HuH-7 (cell line): ENCODE results near the gene CCDC178.
"Not testable (repeated sequence)": the region's sequence is repeated elsewhere in the genome, so short reads cannot be mapped to it uniquely, and the experiment has no call there.

Source experiments
- DNase-seq: peaks from one replicate; pipeline ENCODE4 v3.0.0; 2011; ENCODE audit warnings: low spot score

The CCDC178 gene

GRCh38 chr18:33356735-33357134 is 83.8 kb downstream of the CCDC178 start:
- no peak for DNase-seq

DNA sequence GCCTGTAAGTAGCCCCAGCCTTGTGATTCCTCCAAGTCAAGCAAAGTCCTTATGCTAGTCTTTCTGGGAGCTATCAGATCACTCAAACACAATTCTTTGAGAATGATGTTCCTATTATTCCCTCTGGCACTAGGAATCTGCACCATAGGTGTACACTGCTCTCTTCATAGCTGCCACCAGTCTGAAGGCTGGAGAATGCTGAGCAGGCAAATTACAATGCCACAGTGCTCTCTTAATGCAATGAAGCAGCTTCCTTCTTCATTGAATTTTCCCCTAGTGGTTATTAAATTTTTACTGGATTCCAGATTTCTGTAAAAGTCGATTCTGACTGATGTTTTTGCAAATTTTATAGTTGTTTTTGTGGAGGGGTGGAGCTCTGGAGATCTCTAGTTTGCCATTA is 84.8 kb downstream of the CCDC178 start:
- DNase-seq: no peak

- DNase-seq: no peak
These were observed 85.3 kb downstream of the CCDC178 start for GRCh38 chr18:33355263-33355662.

DNA sequence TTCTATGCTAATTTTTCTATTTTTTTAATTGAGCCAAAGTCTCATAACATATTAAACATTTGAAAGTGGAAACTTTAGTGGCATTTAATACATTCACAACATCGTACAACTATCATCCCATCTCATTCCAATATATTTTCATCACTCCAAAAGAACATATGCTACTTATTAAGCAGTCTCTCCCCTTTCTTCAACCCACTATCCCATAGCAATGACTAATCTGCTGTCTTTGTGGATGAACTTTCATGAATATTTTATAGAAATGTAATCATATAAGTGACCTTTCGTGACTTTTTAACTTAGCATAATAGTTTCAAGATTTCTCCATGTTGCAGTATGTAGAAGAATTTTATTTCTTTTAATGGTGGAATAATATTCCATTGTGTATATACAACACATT is 90.3 kb downstream of the CCDC178 start:
- no peak for DNase-seq

- not testable (repeated sequence) for DNase-seq
These were observed 100.8 kb downstream of the CCDC178 start for GRCh38 chr18:33339733-33340132.

DNA sequence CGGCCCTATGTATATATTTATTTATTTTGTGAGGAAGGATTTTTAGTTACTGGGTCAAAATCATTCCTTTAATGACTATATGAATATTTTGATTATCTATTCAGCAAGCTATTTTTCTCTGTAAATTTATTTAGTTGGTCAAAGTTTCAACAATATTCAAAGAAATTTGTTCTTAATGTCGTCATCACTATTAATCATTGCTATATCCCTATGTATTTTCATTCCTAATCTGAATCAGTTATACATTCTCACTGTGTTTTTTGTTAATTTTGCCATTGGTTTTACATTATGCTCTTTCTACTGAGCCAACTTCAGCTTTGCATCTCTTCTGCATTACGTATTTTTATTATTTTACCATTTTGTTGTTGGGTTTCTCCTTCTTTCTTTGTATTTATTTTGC is 105.7 kb downstream of the CCDC178 start:
- no peak for DNase-seq

GRCh38 chr18:33330711-33331110 is 109.8 kb downstream of the CCDC178 start:
- no peak for DNase-seq

- DNase-seq: no peak
These were observed 113.5 kb downstream of the CCDC178 start for GRCh38 chr18:33326975-33327374.

- no peak for DNase-seq
These were observed 122.9 kb downstream of the CCDC178 start for GRCh38 chr18:33317640-33318039.

DNA sequence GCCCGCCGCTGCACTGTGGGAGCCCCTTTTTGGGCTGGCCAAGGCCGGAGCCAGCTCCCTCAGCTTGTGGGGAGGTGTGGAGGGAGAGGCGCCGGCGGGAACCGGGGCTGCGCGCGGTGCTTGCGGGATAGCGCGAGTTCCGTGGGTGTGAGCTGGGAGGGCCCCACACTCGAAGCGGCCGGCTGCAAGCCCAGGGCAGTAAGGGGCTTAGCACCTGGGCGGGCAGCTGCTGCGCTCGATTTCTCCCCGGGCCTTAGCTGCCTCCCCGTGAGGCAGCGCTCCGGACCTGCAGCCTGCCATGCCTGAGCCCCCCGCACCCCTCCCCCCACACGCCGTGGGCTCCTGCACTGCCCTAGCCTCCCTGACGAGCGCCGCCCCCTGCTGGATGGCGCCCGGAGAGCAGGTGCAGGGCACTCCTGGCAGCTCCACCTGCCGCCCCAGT is 124.4 kb downstream of the CCDC178 start:
- DNase-seq: no peak

DNA sequence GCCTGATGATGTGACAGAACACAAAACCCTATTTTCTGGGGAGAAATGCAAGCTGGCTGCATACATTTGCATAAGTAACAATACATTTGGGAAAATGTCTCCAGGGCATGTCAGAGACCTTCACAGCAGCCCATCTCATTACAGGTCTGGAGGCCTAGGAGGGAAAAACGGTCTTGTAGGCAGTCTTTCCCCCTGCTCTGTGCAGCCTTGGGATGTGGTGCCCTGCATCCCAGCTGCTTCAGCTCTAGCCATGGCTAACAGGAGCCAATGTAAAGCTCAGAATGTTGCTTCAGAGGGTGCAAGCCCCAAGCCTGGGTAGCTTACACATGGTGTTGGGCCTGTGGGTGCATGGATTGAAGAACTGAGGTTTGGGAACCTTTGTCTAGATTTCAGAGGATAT is 133.0 kb downstream of the CCDC178 start:
- no peak for DNase-seq

GRCh38 chr18:33304277-33304676 is 136.2 kb downstream of the CCDC178 start:
- DNase-seq: no peak

- no peak for DNase-seq
These were observed 149.0 kb downstream of the CCDC178 start for GRCh38 chr18:33291539-33291938.

DNA sequence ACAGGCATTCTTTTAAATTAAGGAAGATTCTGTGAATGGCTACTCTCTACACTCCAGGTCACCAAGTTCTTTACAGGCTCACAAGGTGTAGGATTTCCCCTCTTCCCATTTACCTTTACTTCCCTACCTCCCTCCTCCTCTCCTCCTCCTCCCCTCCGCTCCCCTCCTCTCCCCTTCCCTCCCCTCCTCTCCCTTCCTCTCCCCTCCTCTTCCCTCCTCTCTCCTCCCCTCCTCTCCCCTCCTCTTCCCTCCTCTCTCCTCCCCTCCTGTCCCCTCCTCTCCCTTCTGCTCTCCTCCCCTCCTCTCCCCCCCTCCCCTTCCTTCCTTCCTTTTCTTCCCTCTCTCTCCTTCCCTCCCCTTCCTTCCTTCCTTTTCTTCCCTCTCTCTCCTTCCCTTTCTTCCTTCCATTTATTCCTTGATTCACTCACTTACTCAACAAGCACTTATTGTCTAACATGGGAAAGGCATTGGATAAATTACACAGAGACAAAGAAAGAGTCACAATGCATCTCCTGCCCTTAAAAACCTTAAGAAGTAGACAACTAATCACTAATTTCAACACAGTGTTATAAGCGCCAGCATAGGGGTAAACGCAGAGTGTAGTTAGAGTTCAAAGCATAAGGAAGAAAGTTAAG is 152.3 kb downstream of the CCDC178 start:
- DNase-seq: no peak

GRCh38 chr18:33282709-33283333 is 157.7 kb downstream of the CCDC178 start:
- no peak for DNase-seq

DNA sequence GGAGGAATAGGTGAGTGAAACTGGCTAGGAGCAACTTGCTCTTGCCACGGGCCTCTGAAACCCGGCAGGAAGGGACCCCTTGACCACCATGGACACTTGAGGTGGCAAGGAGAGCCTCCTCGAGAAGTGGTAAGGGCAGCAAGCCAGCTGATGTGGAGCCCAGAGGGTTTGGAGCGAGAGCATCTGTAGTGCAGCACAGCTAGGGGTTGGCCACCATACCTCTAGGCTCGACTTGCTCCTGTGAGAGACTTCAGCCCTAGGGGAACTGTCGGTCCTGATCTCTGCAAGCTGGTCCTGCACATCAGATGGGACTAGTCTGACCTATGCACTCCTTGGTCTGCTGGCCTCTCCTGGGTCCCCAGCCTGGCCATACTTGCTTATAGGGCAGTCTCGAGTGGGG is 158.4 kb downstream of the CCDC178 start:
- DNase-seq: no peak

DNA sequence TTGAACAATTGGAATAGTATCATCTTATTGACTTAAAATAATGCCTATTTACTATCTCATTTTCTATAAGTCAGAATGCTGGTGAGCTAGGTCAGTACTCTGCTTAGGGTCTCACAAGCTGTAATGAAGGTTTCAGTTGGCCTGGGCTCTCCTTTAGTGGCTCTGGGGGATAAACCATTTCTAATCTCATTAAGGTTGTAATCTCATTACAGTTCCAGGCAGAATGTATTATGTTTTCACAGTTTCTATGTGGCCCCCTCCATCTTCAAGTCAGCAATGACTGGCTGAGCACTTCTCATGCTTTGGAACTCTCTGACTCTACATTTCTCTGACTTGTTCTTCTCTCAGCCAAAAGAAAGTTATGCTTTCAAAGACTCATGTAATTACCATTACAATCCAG is 163.1 kb downstream of the CCDC178 start:
- no peak for DNase-seq

- DNase-seq: no peak
These were observed 164.7 kb downstream of the CCDC178 start for GRCh38 chr18:33275843-33276242.

GRCh38 chr18:33270297-33270696 is 170.2 kb downstream of the CCDC178 start:
- DNase-seq: no peak

- no peak for DNase-seq
These were observed 171.3 kb downstream of the CCDC178 start for GRCh38 chr18:33269223-33269622.

DNA sequence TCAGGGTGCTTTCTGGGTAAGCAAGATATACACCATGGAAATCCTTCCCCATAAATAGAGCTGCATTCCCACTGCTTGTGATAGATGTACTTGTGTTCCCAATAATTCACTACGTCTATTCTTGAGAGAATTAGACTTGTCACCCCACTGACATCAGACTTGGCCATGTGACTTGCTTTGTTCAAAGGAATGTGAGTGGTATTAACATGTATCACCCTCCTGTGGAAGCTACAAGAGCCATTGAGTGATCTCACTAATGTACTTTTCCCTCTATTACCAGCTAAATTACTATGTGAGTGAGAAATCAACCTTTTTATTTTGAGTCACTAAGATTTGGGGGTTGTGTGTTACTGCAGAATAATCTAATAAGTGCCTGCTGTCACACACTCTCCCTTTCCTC is 176.0 kb downstream of the CCDC178 start:
- DNase-seq: no peak

GRCh38 chr18:33239298-33239697 is 201.2 kb downstream of the CCDC178 start:
- DNase-seq: no peak

GRCh38 chr18:33232318-33232626 is 208.2 kb downstream of the CCDC178 start:
- no peak for DNase-seq
